Measurements from ENCODE around the gene GSN.

GSN gene

DNA sequence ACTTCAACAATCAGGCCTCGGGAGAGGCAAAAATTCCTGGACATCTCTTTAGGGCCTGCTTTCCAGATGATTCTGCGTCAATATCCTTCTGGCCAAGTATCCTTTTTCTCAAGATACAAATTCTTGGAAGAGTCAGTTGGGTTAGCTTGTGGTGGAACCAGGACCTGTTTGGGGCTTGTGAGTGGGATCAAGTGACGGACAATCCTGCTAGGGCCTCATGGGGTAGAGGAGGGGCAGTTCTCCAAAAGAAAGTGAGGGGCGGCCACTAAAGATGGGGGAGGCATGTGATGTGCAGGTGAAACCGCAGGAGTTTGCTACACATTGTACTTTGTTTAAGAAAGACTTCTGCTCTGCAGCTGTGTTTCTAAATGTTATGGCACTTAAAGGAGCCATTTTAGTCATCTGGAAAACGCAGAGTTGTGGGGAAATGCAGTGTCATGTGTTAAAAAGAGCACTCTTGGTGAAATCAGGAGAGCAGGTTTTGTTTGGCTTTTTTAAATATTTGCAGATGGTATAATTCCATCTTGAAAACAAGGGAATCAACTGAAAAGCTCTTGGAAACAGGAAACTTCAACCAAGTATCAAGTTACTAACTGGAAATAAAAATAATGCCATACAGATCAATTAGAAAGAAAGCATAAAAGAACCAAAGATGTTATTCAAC is 27.4 kb upstream of the GSN start:
- DNase-seq (ENCODE audit: low read depth, low spot score) = no peak
- TF ChIP-seq, protein P1, sequence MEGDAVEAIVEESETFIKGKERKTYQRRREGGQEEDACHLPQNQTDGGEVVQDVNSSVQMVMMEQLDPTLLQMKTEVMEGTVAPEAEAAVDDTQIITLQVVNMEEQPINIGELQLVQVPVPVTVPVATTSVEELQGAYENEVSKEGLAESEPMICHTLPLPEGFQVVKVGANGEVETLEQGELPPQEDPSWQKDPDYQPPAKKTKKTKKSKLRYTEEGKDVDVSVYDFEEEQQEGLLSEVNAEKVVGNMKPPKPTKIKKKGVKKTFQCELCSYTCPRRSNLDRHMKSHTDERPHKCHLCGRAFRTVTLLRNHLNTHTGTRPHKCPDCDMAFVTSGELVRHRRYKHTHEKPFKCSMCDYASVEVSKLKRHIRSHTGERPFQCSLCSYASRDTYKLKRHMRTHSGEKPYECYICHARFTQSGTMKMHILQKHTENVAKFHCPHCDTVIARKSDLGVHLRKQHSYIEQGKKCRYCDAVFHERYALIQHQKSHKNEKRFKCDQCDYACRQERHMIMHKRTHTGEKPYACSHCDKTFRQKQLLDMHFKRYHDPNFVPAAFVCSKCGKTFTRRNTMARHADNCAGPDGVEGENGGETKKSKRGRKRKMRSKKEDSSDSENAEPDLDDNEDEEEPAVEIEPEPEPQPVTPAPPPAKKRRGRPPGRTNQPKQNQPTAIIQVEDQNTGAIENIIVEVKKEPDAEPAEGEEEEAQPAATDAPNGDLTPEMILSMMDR (IDR thresholded peaks at IDR 0.05; ENCODE audit: insufficient read depth, low read length, missing control alignments) = no peak
- ChIA-PET CTCF (interaction anchor here (0.7 to 5.3 kb wide), 8 partner anchors 9 to 135 kb away, joined by 3 to 31 read pairs (median 4); no protein-coding TSS in a partner anchor), POLR2A (no interaction called here)
- no peak overlapping the region for H3K4me3 ChIP-seq (ENCODE audit: low read depth, low read length)

DNA sequence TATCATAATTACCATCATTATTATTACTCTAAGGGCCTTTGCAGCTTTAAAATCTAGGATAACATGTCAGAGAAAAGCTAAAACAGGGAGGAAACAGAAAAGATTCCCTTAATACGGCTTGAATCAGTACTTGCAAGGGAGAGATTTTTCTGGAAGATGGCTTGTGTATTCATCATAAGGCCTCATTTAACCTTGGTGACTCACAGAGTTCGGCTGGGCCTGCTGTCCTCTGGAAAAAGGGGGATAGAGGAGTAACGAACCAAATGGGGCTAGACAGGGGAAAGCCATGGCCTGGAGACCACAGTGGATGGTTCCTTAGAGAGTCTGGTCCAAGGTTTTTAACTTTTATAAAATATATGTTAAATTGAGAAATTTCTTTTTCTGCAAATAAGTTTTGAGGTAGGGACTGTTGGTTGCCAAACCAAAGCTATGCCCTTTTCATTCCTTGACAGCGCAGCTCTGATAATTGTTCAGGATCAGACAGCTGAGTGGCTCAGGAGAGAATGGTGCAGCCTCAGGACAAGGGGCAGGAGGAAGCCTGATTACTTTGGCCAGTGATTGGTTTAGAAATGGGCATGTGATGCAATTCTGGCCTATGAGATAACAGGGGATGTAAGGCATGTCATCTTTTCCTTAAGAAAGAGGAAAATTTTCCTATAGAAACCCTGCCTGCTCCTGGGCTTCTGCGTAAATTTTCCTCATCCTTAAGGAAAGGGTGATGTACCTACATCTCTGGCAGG is 25.6 kb upstream of the GSN start:
- TF ChIP-seq, protein P1 (IDR thresholded peaks at IDR 0.05; ENCODE audit: insufficient read depth, low read length, missing control alignments) = no peak
- ChIA-PET POLR2A (interaction anchor here (1.2 kb wide), 1 partner anchor 25 kb away, joined by 3 read pairs; no protein-coding TSS in a partner anchor), CTCF (interaction anchor here (0.9 to 5.3 kb wide), 6 partner anchors 12 to 78 kb away, joined by 4 to 31 read pairs (median 6); no protein-coding TSS in a partner anchor)
- no peak for DNase-seq (ENCODE audit: low read depth, low spot score)
- H3K4me3 ChIP-seq (ENCODE audit: low read depth, low read length) = no peak overlapping the region

DNA sequence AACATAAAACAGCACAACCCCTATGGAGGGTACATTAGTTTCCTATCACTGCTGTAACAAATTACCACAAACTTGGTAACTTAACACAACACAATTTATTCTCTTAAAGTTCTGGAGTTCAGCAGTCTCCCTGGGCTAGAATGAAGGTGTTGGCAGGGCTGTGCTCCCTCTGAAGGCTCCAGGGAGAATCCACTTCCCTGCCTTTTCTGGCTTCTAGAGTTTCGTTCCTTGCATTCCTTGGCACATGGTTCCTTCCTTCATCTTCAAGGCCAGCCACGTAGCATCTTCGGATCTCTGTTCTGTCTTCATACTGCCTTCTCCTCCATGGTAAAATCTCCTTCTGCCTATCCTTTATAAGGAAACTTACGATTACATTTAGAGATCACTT is 25.0 kb upstream of the GSN start:
- CTCF ChIA-PET = interaction anchor here (1.1 to 2.4 kb wide), 4 partner anchors 13 to 77 kb away, joined by 3 to 8 read pairs (median 6); no protein-coding TSS in a partner anchor
- TF ChIP-seq, protein P1 (IDR thresholded peaks at IDR 0.05; ENCODE audit: insufficient read depth, low read length, missing control alignments) = no peak
- H3K4me3 ChIP-seq (ENCODE audit: low read depth, low read length) = no peak overlapping the region
- DNase-seq (ENCODE audit: low read depth, low spot score) = no peak
- POLR2A ChIA-PET = no interaction called here

DNA sequence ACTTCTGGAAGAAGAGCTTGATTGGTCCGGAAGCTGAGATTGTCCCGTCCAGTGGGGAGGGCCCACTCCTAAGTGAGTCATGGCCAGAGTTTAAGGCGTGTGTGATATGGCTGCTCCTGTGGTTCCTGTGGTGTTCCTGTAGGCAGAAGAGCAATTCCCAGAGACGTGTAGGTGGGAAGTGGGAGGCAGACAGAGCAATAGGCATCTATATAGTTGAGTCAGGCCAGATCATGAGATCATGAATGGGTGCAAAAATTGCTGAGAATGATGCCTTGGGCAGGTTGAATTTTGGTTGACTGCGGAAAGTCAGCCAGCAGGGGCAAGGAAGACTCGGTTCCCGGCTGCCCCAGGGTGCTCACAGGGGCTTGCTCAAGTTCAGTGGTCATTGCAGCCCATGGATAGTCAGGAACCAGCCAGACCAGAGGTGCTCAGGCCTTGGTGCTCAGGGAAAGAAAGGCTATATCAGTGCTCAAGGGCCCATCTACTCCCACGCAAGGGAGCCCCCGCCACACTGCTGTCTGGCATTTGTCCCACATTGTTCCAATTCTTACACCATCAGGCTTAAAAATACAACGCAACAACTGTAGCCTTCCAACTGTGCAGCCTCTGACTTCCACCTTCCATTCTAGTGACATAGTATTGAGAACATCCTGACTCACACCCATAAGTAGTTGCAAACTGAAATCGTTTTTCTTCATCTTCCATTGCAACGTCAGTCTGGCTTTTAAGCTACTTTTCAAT is 21.0 kb upstream of the GSN start:
- ChIA-PET POLR2A (interaction anchor here (1.0 kb wide), 1 partner anchor 14 kb away, joined by 4 read pairs; no protein-coding TSS in a partner anchor), CTCF (interaction anchor here (0.9 to 2.2 kb wide), 6 partner anchors 10 to 33 kb away, joined by 3 to 12 read pairs (median 5); partner anchors contain the start of gene GSN)
- H3K4me3 ChIP-seq (ENCODE audit: low read depth, low read length) = no peak overlapping the region
- peak; percentile 77 for DNase-seq (ENCODE audit: low read depth, low spot score)
- TF ChIP-seq, protein P1 (IDR thresholded peaks at IDR 0.05; ENCODE audit: insufficient read depth, low read length, missing control alignments) = no peak

DNA sequence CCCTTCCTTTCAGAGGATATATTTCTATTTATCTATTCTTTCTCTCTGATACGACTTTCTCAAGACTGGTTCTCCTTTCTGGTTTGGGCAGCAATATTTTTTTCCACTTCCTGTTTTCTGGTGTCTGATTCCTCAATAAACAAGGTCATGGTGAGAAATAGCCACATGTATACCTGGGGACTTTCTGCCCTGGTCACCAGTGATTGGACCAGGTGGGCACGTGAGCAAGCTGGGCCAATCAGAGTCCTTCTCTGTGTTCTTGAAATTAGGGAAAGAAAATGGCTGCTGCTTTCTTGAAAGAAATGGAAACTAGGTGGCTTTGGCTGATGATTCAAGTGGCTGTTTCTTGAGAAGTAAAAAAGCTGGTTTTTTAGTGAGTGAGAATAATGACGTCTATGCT is 18.4 kb upstream of the GSN start:
- no peak for DNase-seq (ENCODE audit: low read depth, low spot score)
- POLR2A ChIA-PET = interaction anchor here (0.6 kb wide), 1 partner anchor 70 kb away, joined by 3 read pairs; no protein-coding TSS in a partner anchor

More for the DNA sequence above, 18.4 kb upstream of the GSN start:
- CTCF ChIA-PET = interaction anchor here (0.8 to 1.8 kb wide), 2 partner anchors 27 to 70 kb away, joined by 3 to 6 read pairs; no protein-coding TSS in a partner anchor
- TF ChIP-seq, protein P1 (IDR thresholded peaks at IDR 0.05; ENCODE audit: insufficient read depth, low read length, missing control alignments) = no peak
- no peak overlapping the region for H3K4me3 ChIP-seq (ENCODE audit: low read depth, low read length)
